Fibroblast of lung (primary cell): ENCODE measurements around the gene TSPAN18. TPM values are rescaled to one million over a fixed set of nuclear protein-coding genes. Genes with fewer than 3 reads are reported as not detected.

ENCODE experiments used
- DNase-seq, 2 donors: peaks; one replicate each; pipeline versions ENCODE4 v3.0.0 to v3.0.0-alpha.2; 2010; ENCODE audit warnings: low read depth in 2 of 2
- H2AFZ ChIP-seq: 2 replicates; pipeline ENCODE4 v1.5.1; 2012; ENCODE audit warnings: low read length, control low read depth, inconsistent platforms
- H3K27ac ChIP-seq: 2 replicates; pipeline ENCODE4 v1.5.1; 2011; ENCODE audit warnings: low read length, control low read depth; ENCODE audit not compliant: insufficient read depth
- H3K27me3 ChIP-seq: 2 replicates; pipeline ENCODE4 v1.5.1; 2011; ENCODE audit warnings: mild to moderate bottlenecking, low read length; ENCODE audit not compliant: control insufficient read depth, insufficient read depth
- H3K36me3 ChIP-seq: 2 replicates; pipeline ENCODE4 v1.5.1; 2011; ENCODE audit warnings: low read length; ENCODE audit not compliant: control insufficient read depth, insufficient read depth
- H3K4me1 ChIP-seq: 2 replicates; pipeline ENCODE4 v1.5.1; 2011; ENCODE audit warnings: low read length; ENCODE audit not compliant: control insufficient read depth, insufficient read depth; ENCODE audit errors: extremely low read depth
- H3K4me2 ChIP-seq: 2 replicates; pipeline ENCODE4 v1.5.1; 2011; ENCODE audit warnings: low read length, control low read depth; ENCODE audit not compliant: insufficient read depth; ENCODE audit errors: extremely low read depth
- H3K4me3 ChIP-seq, 4 experiments: fragments of 200-600 bp in 1 of 4; sonication (generic) in 1 of 4; replicated peaks in 1 of 4; 2 replicates each; pipeline ENCODE4 v1.5.1; 2011 to 2016; ENCODE audit warnings: low read length in 4 of 4, low read depth in 3 of 4, mild to moderate bottlenecking in 3 of 4, control low read depth in 2 of 4, inconsistent platforms in 1 of 4, mixed read lengths in 1 of 4; ENCODE audit not compliant: insufficient read depth in 1 of 4; ENCODE audit errors: control extremely low read depth in 1 of 4
- H3K79me2 ChIP-seq: 2 replicates; pipeline ENCODE4 v1.5.1; 2012; ENCODE audit warnings: mild to moderate bottlenecking, low read length, inconsistent platforms; ENCODE audit not compliant: control insufficient read depth, insufficient read depth
- H3K9ac ChIP-seq: 2 replicates; pipeline ENCODE4 v1.5.1; 2011; ENCODE audit warnings: mild to moderate bottlenecking, low read length, control low read depth; ENCODE audit not compliant: insufficient read depth
- H3K9me3 ChIP-seq: 2 replicates; pipeline ENCODE4 v1.5.1; 2012; ENCODE audit warnings: low read depth, low read length; ENCODE audit not compliant: control insufficient read depth, insufficient read depth
- H4K20me1 ChIP-seq: 2 replicates; pipeline ENCODE4 v1.5.1; 2011; ENCODE audit warnings: low read length; ENCODE audit not compliant: control insufficient read depth, insufficient read depth; ENCODE audit errors: extremely low read depth
- CTCF ChIP-seq, 2 donors: IDR thresholded peaks in 1 of 2; conservative IDR thresholded peaks in 1 of 2; 1 replicate in 1 of 2; 2 replicates in 1 of 2; pipeline ENCODE4 v1.5.1; 2011 to 2012; ENCODE audit warnings: low read length in 2 of 2, control low read depth in 1 of 2, inconsistent platforms in 1 of 2, low read depth in 1 of 2, mild to moderate bottlenecking in 1 of 2
- EZH2 ChIP-seq: IDR thresholded peaks from 2 replicates; pipeline ENCODE4 v1.5.1; 2012; ENCODE audit warnings: low read length, control low read depth, mild to moderate bottlenecking; ENCODE audit errors: missing control alignments
- polyA plus RNA-seq, 2 donors: library from polyadenylated mRNA; depleted of rRNA in 1 of 2; stranded (reverse) in 1 of 2; unstranded in 1 of 2; fragments of >200 nt; gene quantifications; 2 replicates each; pipeline ENCODE4 v1.2.1, GENCODE V29; 2011 to 2012; ENCODE audit warnings: missing spikeins in 1 of 2
- total RNA-seq: library from RNA; depleted of rRNA; stranded (reverse); fragments of >200 nt; gene quantifications from 2 replicates; pipeline ENCODE4 v1.2.1, GENCODE V29; 2014

The TSPAN18 gene
- total and polyA plus RNA-seq, 2 donors (not counting 1 experiment from before 2014, with no cell fraction given), result 0.15 TPM; not detected in 1

- H4K20me1 ChIP-seq, result no peaks in the 10 kb centered on the region
- H2AFZ ChIP-seq, result no peak overlapping the region
- DNase-seq, result no peak
- no peak overlapping the region for H3K27ac ChIP-seq
- H3K4me2 ChIP-seq, result no peak overlapping the region
- TF ChIP-seq CTCF (conservative IDR thresholded peaks at IDR 0.05 in 1 of 2, IDR thresholded peaks at IDR 0.05 in 1 of 2; ENCODE audit: low read depth in 1 of 2, low read length in 2 of 2) (no peak), EZH2 (no peak)
- no peak overlapping the region for H3K9ac ChIP-seq
- H3K36me3 ChIP-seq, result no peaks in the 10 kb centered on the region
- H3K4me3 ChIP-seq, result no peak overlapping the region
- H3K4me1 ChIP-seq, result no peaks in the 10 kb centered on the region
- H3K79me2 ChIP-seq, result no peaks in the 10 kb centered on the region
- peaks cover 2% of the 10 kb centered on the region for H3K27me3 ChIP-seq
- no peaks in the 10 kb centered on the region for H3K9me3 ChIP-seq
Observed at GRCh38 chr11:44684859-44685281, 41.9 kb upstream of the TSPAN18 start.

- no peak overlapping the region for H3K4me2 ChIP-seq
- no peak overlapping the region for H3K27ac ChIP-seq
Observed at GRCh38 chr11:44687388-44687787, 39.4 kb upstream of the TSPAN18 start.

GRCh38 chr11:44689265-44689664, 37.5 kb upstream of the TSPAN18 start:
- Histone ChIP-seq H3K4me1 (no peaks in the 10 kb centered on the region), H3K4me3 (no peak overlapping the region), H3K79me2 (no peaks in the 10 kb centered on the region), H3K9ac (no peak overlapping the region), H4K20me1 (no peaks in the 10 kb centered on the region), H3K4me2 (no peak overlapping the region), H3K9me3 (no peaks in the 10 kb centered on the region), H3K36me3 (no peaks in the 10 kb centered on the region), H3K27me3 (peaks cover 2% of the 10 kb centered on the region), H3K27ac (no peak overlapping the region), H2AFZ (no peak overlapping the region)
- DNase-seq, result no peak
- TF ChIP-seq EZH2 (no peak), CTCF (conservative IDR thresholded peaks at IDR 0.05 in 1 of 2, IDR thresholded peaks at IDR 0.05 in 1 of 2; ENCODE audit: low read depth in 1 of 2, low read length in 2 of 2) (no peak)

More at GRCh38 chr11:44687388-44687787, 39.4 kb upstream of the TSPAN18 start:
- no peak for DNase-seq
- Histone ChIP-seq H3K4me3 (no peak overlapping the region), H3K4me1 (no peaks in the 10 kb centered on the region), H4K20me1 (no peaks in the 10 kb centered on the region), H3K27me3 (peaks cover 2% of the 10 kb centered on the region), H3K79me2 (no peaks in the 10 kb centered on the region), H3K36me3 (no peaks in the 10 kb centered on the region), H3K9me3 (no peaks in the 10 kb centered on the region), H3K9ac (no peak overlapping the region), H2AFZ (no peak overlapping the region)
- no peak for TF ChIP-seq CTCF (conservative IDR thresholded peaks at IDR 0.05 in 1 of 2, IDR thresholded peaks at IDR 0.05 in 1 of 2; ENCODE audit: low read depth in 1 of 2, low read length in 2 of 2)
- no peak for TF ChIP-seq EZH2
